ENCODE results near the gene LGALS3. TPM values are rescaled to one million over a fixed set of nuclear protein-coding genes. Genes with fewer than 3 reads are reported as not detected.

The LGALS3 gene
- total RNA-seq, 1 experiment from 2014 or later: not detected

DNA sequence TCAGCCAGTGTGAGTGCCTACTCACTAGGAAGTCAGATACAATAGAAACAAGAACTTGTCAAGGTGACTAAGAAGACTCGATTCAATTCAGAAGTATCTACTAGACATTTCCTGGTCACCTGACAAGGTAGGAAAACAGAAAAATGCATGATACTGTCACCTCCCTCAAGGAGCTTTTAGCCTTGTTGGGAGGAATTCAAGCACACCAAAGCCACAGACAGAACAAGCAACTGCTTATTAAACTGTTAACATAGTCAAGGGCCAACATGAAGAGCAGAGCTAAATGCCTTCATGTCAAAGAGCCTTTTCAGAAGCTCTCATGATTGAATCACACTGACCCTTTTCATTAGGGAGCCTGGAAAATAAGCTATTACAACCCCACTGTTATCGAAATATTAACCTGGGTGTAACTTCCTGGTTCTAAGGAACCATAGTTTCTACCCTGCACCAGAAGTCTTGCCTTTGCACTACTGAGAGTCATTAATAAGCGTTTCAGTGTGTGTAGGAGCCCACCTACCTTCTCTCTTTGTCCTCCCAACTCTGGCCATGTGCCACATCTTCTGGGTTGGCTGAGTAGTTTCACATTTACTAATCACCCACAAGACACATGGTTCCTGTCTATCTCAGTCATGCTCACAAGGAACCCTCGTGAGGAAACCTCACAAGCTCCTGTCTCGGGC, 31.0 kb upstream of the LGALS3 start:
- no peak overlapping the region for H3K4me3 ChIP-seq (ENCODE audit: low read length)
- H3K4me1 ChIP-seq (ENCODE audit: low read length): peaks cover 12% of the 10 kb centered on the region
- no peaks in the 10 kb centered on the region for H3K27me3 ChIP-seq (ENCODE audit: low read length)
- no peak overlapping the region for H3K27ac ChIP-seq (ENCODE audit: low read length)
- no peak overlapping the region; the same call in 1 of the 2 replicates for H2AFZ ChIP-seq (ENCODE audit: low read length)
- H4K20me1 ChIP-seq (ENCODE audit: insufficient read depth, low read depth, low read length): no peaks in the 10 kb centered on the region
- no peaks in the 10 kb centered on the region for H3K79me2 ChIP-seq (ENCODE audit: low read length)
- no peaks in the 10 kb centered on the region for H3K36me3 ChIP-seq (ENCODE audit: insufficient read depth, low read length)
- H3K9me2 ChIP-seq (replicated peaks; ENCODE audit: insufficient read depth, low read length): no peaks in the 10 kb centered on the region
- H3K9me3 ChIP-seq (ENCODE audit: low read length): no peaks in the 10 kb centered on the region
- DNase-seq: no peak
- no peak overlapping the region for H3K9ac ChIP-seq (ENCODE audit: low read length)
- no peak overlapping the region for H3K4me2 ChIP-seq (ENCODE audit: low read depth, low read length, poor library complexity, severe bottlenecking)

DNA sequence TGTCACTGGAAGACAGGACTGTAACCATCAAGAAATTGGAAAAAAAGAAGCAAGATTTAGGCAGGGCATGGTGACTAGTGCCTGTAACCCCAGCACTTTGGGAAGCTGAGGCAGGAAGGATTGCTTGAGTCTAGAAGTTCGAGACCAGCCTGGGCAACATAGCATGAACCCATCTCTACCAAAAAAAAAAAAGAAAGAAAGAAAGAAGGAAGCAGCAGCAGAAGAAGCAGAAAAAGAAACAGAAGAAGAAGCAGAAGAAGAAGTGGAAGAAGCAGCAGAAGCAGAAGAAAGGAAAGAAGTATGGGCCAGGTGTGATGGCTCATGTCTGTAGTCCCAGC, 30.5 kb upstream of the LGALS3 start:
- Histone ChIP-seq H3K4me2 (ENCODE audit: low read depth, low read length, poor library complexity, severe bottlenecking) (no peak overlapping the region), H3K27me3 (ENCODE audit: low read length) (no peaks in the 10 kb centered on the region), H3K9ac (ENCODE audit: low read length) (no peak overlapping the region), H2AFZ (ENCODE audit: low read length) (no peak overlapping the region), H3K79me2 (ENCODE audit: low read length) (no peaks in the 10 kb centered on the region), H3K9me3 (ENCODE audit: low read length) (no peaks in the 10 kb centered on the region), H3K4me3 (ENCODE audit: low read length) (no peak overlapping the region), H3K4me1 (ENCODE audit: low read length) (peaks cover 14% of the 10 kb centered on the region), H4K20me1 (ENCODE audit: insufficient read depth, low read depth, low read length) (no peaks in the 10 kb centered on the region), H3K36me3 (ENCODE audit: insufficient read depth, low read length) (no peaks in the 10 kb centered on the region), H3K27ac (ENCODE audit: low read length) (no peak overlapping the region), H3K9me2 (replicated peaks; ENCODE audit: insufficient read depth, low read length) (no peaks in the 10 kb centered on the region)
- DNase-seq: no peak

DNA sequence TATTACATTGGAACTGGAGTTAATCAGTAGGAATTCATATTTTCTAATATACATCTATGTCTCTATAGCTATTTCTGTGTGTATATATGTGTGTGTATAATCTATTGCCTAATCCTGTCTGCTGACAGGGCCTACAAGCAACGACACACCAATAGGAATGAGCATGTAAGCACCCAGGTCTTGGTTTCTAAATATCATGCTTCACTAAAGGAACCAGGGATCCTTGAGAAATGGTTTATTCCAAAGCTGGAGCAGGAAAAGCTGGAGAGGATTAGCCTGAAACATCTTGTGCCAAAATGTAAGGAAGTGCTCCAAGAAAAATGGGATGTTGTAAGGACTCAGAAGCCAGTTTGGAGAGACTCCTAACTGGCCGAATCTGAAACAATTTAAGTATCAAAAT, 29.3 kb upstream of the LGALS3 start:
- Histone ChIP-seq H3K4me3 (ENCODE audit: low read length) (no peak overlapping the region), H4K20me1 (ENCODE audit: insufficient read depth, low read depth, low read length) (no peaks in the 10 kb centered on the region), H3K9me3 (ENCODE audit: low read length) (0 out of 2 replicates have a peak, but pooled peaks cover 4% of the 10 kb centered on the region), H2AFZ (ENCODE audit: low read length) (no peak overlapping the region), H3K9me2 (replicated peaks; ENCODE audit: insufficient read depth, low read length) (no peaks in the 10 kb centered on the region), H3K4me2 (ENCODE audit: low read depth, low read length, poor library complexity, severe bottlenecking) (no peak overlapping the region), H3K79me2 (ENCODE audit: low read length) (no peaks in the 10 kb centered on the region), H3K9ac (ENCODE audit: low read length) (no peak overlapping the region), H3K36me3 (ENCODE audit: insufficient read depth, low read length) (no peaks in the 10 kb centered on the region), H3K27ac (ENCODE audit: low read length) (no peak overlapping the region), H3K4me1 (ENCODE audit: low read length) (peaks cover 14% of the 10 kb centered on the region), H3K27me3 (ENCODE audit: low read length) (peaks cover 5% of the 10 kb centered on the region; the same call in 1 of the 2 replicates)
- no peak for DNase-seq

DNA sequence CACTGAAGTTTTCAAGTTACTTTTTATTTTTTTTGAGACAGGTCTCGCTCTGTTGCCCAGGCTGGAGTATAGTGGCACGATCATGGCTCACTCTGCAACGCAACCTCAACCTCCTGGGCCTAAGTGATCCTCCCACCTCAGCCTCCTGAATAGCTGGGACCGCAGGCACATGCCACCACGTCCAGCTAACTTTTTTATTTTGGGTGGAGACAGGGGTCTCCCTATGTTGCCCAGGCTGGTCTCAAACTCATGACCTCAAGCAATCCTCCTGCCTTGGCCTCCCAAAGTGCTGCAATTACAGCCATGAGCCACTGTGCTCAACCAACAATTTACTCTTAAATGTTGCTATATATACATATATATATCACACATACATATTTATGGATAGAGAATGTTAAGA, 27.4 kb upstream of the LGALS3 start:
- no peaks in the 10 kb centered on the region for H3K36me3 ChIP-seq (ENCODE audit: insufficient read depth, low read length)
- H3K4me1 ChIP-seq (ENCODE audit: low read length): peaks cover 14% of the 10 kb centered on the region
- H3K4me3 ChIP-seq (ENCODE audit: low read length): no peak overlapping the region
- no peaks in the 10 kb centered on the region for H4K20me1 ChIP-seq (ENCODE audit: insufficient read depth, low read depth, low read length)
- H3K27ac ChIP-seq (ENCODE audit: low read length): no peak overlapping the region
- no peak overlapping the region for H2AFZ ChIP-seq (ENCODE audit: low read length)
- H3K79me2 ChIP-seq (ENCODE audit: low read length): no peaks in the 10 kb centered on the region
- peaks cover 5% of the 10 kb centered on the region; the same call in 1 of the 2 replicates for H3K27me3 ChIP-seq (ENCODE audit: low read length)
- H3K4me2 ChIP-seq (ENCODE audit: low read depth, low read length, poor library complexity, severe bottlenecking): no peak overlapping the region
- no peak for DNase-seq
- H3K9me2 ChIP-seq (replicated peaks; ENCODE audit: insufficient read depth, low read length): no peaks in the 10 kb centered on the region
- 0 out of 2 replicates have a peak, but pooled peaks cover 4% of the 10 kb centered on the region for H3K9me3 ChIP-seq (ENCODE audit: low read length)
- no peak overlapping the region for H3K9ac ChIP-seq (ENCODE audit: low read length)

DNA sequence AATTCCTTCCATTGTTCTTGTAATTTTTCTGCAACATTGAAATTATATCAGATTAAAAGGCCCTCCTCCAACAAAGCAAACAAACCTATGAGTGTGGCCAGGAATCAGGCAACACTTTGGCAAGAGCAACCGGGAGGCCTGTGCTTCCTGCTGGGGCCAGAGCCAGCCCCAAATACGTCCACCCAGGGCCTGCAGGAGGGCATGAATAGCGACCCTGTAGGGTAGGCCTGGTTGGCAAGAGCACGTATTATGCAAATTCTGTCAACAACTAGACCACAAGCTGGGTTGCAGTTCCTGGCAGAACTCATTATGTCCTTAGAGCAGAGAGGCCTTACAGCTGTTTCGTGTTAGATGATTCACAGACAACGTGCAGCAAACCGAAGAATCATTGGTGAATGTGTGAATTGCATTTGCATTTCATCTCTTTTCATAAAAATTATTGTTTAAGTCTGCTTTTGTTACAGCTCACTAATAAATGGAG, 26.9 kb upstream of the LGALS3 start:
- Histone ChIP-seq H3K27me3 (ENCODE audit: low read length) (peaks cover 5% of the 10 kb centered on the region; the same call in 1 of the 2 replicates), H3K4me3 (ENCODE audit: low read length) (no peak overlapping the region), H3K4me1 (ENCODE audit: low read length) (peaks cover 14% of the 10 kb centered on the region), H3K27ac (ENCODE audit: low read length) (no peak overlapping the region), H2AFZ (ENCODE audit: low read length) (no peak overlapping the region), H3K79me2 (ENCODE audit: low read length) (no peaks in the 10 kb centered on the region), H3K36me3 (ENCODE audit: insufficient read depth, low read length) (no peaks in the 10 kb centered on the region), H3K9me2 (replicated peaks; ENCODE audit: insufficient read depth, low read length) (no peaks in the 10 kb centered on the region), H3K9me3 (ENCODE audit: low read length) (0 out of 2 replicates have a peak, but pooled peaks cover 4% of the 10 kb centered on the region), H3K9ac (ENCODE audit: low read length) (no peak overlapping the region), H4K20me1 (ENCODE audit: insufficient read depth, low read depth, low read length) (no peaks in the 10 kb centered on the region), H3K4me2 (ENCODE audit: low read depth, low read length, poor library complexity, severe bottlenecking) (peak overlapping the region; percentile 39)
- peak; percentile 71 for DNase-seq

DNA sequence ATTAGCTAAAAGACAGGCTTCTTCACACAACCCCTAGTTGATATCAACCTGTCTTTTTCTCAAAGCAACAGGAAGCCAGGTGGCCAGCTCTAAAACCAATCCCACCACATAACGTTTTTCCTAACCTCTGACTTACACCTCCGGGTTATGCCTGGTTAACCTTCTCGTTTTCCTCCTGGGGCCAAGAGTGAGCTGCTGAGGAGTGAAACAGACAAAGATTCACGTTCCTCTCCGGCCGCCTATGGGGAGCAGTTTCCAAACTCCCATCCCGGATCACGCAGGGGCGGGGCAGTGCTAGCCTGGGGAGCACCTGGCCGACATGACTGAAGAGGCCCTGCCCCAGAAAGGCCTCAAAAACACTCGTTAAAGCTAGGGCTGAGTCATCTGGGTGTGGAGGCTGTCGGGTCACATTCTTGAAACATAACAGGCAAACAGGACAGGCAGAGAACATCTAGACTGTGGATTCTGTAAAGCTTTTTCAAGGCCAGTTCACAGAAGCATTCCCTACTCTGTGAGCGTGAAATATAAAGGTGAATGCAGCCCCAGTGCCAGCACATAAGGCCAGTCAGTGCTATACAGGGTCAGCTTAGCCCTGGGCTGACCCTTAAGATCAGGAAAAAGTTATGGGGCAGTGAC, 25.9 kb upstream of the LGALS3 start:
- no peak for DNase-seq
- no peak overlapping the region for H3K4me3 ChIP-seq (ENCODE audit: low read length)
- peaks cover 14% of the 10 kb centered on the region for H3K4me1 ChIP-seq (ENCODE audit: low read length)
- H3K4me2 ChIP-seq (ENCODE audit: low read depth, low read length, poor library complexity, severe bottlenecking): no peak overlapping the region
- H3K9me3 ChIP-seq (ENCODE audit: low read length): 0 out of 2 replicates have a peak, but pooled peaks cover 4% of the 10 kb centered on the region
- H3K9ac ChIP-seq (ENCODE audit: low read length): no peak overlapping the region
- no peaks in the 10 kb centered on the region for H4K20me1 ChIP-seq (ENCODE audit: insufficient read depth, low read depth, low read length)
- H3K27ac ChIP-seq (ENCODE audit: low read length): no peak overlapping the region
- no peak overlapping the region for H2AFZ ChIP-seq (ENCODE audit: low read length)
- no peaks in the 10 kb centered on the region for H3K79me2 ChIP-seq (ENCODE audit: low read length)
- no peaks in the 10 kb centered on the region for H3K36me3 ChIP-seq (ENCODE audit: insufficient read depth, low read length)
- H3K9me2 ChIP-seq (replicated peaks; ENCODE audit: insufficient read depth, low read length): no peaks in the 10 kb centered on the region
- H3K27me3 ChIP-seq (ENCODE audit: low read length): peaks cover 5% of the 10 kb centered on the region; the same call in 1 of the 2 replicates

GRCh38 chr14:55103971-55104954, 24.8 kb upstream of the LGALS3 start:
- Histone ChIP-seq H3K36me3 (ENCODE audit: insufficient read depth, low read length) (no peaks in the 10 kb centered on the region), H3K9ac (ENCODE audit: low read length) (no peak overlapping the region), H4K20me1 (ENCODE audit: insufficient read depth, low read depth, low read length) (no peaks in the 10 kb centered on the region), H3K79me2 (ENCODE audit: low read length) (no peaks in the 10 kb centered on the region), H3K27ac (ENCODE audit: low read length) (no peak overlapping the region), H3K4me2 (ENCODE audit: low read depth, low read length, poor library complexity, severe bottlenecking) (no peak overlapping the region), H3K9me2 (replicated peaks; ENCODE audit: insufficient read depth, low read length) (no peaks in the 10 kb centered on the region), H3K9me3 (ENCODE audit: low read length) (0 out of 2 replicates have a peak, but pooled peaks cover 4% of the 10 kb centered on the region), H3K4me3 (ENCODE audit: low read length) (no peak overlapping the region), H2AFZ (ENCODE audit: low read length) (no peak overlapping the region), H3K27me3 (ENCODE audit: low read length) (peaks cover 5% of the 10 kb centered on the region; the same call in 1 of the 2 replicates), H3K4me1 (ENCODE audit: low read length) (peaks cover 14% of the 10 kb centered on the region)
- DNase-seq: no peak

Measured in Karpas-422 (cell line).